ENCODE measurements around the gene SZT2. TPM values are rescaled to one million over a fixed set of nuclear protein-coding genes. Genes with fewer than 3 reads are reported as not detected.

The SZT2 gene
- polyA plus RNA-seq, 1 experiment: 9.4 TPM

- no peak for TF ChIP-seq CTCF (IDR thresholded peaks at IDR 0.05; ENCODE audit: low read depth, low read length)
- DNase-seq (ENCODE audit: low read depth, low spot score): no peak
- POLR2A ChIA-PET: interaction anchor here (0.6 kb wide), 1 partner anchor 134 kb away, joined by 3 read pairs; no protein-coding TSS in a partner anchor
- no peak overlapping the region for H3K27ac ChIP-seq (ENCODE audit: low read depth, low read length)
- no peaks in the 10 kb centered on the region for H3K27me3 ChIP-seq (ENCODE audit: control insufficient read depth, insufficient read depth, low read length)
- CTCF ChIA-PET: interaction anchor here (1.3 kb wide), 1 partner anchor 211 kb away, joined by 6 read pairs; no protein-coding TSS in a partner anchor
- no peak overlapping the region for H3K4me3 ChIP-seq (ENCODE audit: low read depth, low read length)
- H3K9me3 ChIP-seq (ENCODE audit: control insufficient read depth, insufficient read depth, low read length): no peaks in the 10 kb centered on the region
Measured at GRCh38 chr1:43438006-43438405, 48.3 kb downstream of the SZT2 start.

GRCh38 chr1:43438576-43438952 lies 48.9 kb downstream of the SZT2 start:
- no peak for DNase-seq (ENCODE audit: low read depth, low spot score)
- CTCF ChIA-PET: interaction anchor here (1.3 kb wide), 1 partner anchor 212 kb away, joined by 6 read pairs; no protein-coding TSS in a partner anchor
- Histone ChIP-seq H3K9me3 (ENCODE audit: control insufficient read depth, insufficient read depth, low read length) (no peaks in the 10 kb centered on the region; the same call in 1 of the 2 replicates), H3K4me3 (ENCODE audit: low read depth, low read length) (no peak overlapping the region), H3K27ac (ENCODE audit: low read depth, low read length) (no peak overlapping the region), H3K27me3 (ENCODE audit: control insufficient read depth, insufficient read depth, low read length) (no peaks in the 10 kb centered on the region)
- POLR2A ChIA-PET: interaction anchor here (0.6 kb wide), 1 partner anchor 134 kb away, joined by 3 read pairs; no protein-coding TSS in a partner anchor
- no peak for TF ChIP-seq CTCF (IDR thresholded peaks at IDR 0.05; ENCODE audit: low read depth, low read length)

DNA sequence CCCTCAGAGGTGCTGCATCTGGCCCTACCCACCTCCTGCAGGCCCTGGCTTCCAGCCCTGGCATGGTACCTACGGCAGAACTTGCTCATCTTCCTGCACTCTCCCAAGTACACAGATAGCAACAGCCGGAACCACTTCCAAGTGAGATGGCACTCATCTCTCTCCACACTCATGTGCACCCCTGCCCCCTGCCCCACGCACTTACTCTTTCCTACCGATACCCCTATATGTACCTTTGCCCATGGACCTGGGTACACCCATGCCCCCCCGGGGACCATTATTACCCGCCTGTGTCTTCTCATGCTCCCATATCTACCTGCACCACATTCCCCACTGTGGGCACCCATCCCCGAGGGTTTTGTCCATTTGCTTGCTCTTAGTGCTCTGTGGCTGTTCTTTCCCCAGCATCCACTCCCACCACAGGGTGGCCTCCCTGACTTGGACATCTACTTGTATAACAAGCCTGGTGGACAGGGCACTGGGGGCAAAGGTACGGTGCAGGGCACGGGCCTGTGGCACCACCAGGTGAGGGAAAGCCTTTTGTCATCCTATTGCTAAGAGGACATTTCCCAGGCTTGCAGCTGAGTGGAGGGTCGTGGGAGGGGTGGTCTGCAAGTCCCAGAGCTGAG lies 49.4 kb downstream of the SZT2 start:
- Histone ChIP-seq H3K9me3 (ENCODE audit: control insufficient read depth, insufficient read depth, low read length) (no peaks in the 10 kb centered on the region; the same call in 1 of the 2 replicates), H3K4me3 (ENCODE audit: low read depth, low read length) (no peak overlapping the region), H3K27ac (ENCODE audit: low read depth, low read length) (no peak overlapping the region), H3K27me3 (ENCODE audit: control insufficient read depth, insufficient read depth, low read length) (no peaks in the 10 kb centered on the region)
- ChIA-PET CTCF (interaction anchor here (1.3 kb wide), 1 partner anchor 212 kb away, joined by 6 read pairs; no protein-coding TSS in a partner anchor), POLR2A (interaction anchor here (1.4 kb wide), 1 partner anchor 15 kb away, joined by 5 read pairs; no protein-coding TSS in a partner anchor)
- TF ChIP-seq CTCF (IDR thresholded peaks at IDR 0.05; ENCODE audit: low read depth, low read length): no peak
- DNase-seq (ENCODE audit: low read depth, low spot score): no peak

DNA sequence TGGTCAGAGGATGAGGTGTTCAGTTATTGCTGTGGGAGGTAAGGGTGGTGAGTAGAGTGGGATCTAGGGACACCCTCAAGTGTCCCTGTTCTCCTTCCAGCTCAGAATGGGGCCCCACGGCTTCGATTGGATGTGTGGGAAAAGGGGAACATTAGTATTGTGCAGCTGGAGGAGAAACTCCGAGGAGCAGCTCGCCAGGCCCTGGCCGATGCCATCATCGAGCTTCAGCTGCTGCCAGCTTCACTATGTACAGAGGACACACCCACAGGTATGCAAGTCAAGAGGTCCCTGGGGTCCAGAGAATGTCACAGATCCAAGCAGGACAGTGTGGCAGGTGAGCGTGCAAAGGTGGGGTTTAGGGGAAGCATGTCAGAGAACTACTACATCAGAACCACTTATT lies 50.1 kb downstream of the SZT2 start:
- no peak for TF ChIP-seq CTCF (IDR thresholded peaks at IDR 0.05; ENCODE audit: low read depth, low read length)
- POLR2A ChIA-PET: interaction anchor here (1.4 kb wide), 1 partner anchor 15 kb away, joined by 5 read pairs; no protein-coding TSS in a partner anchor
- CTCF ChIA-PET: interaction anchor here (0.9 kb wide), 1 partner anchor 203 kb away, joined by 3 read pairs; no protein-coding TSS in a partner anchor
- no peaks in the 10 kb centered on the region for H3K27me3 ChIP-seq (ENCODE audit: control insufficient read depth, insufficient read depth, low read length)
- H3K9me3 ChIP-seq (ENCODE audit: control insufficient read depth, insufficient read depth, low read length): no peaks in the 10 kb centered on the region; the same call in 1 of the 2 replicates
- H3K4me3 ChIP-seq (ENCODE audit: low read depth, low read length): no peak overlapping the region
- no peak overlapping the region for H3K27ac ChIP-seq (ENCODE audit: low read depth, low read length)
- no peak for DNase-seq (ENCODE audit: low read depth, low spot score)

DNA sequence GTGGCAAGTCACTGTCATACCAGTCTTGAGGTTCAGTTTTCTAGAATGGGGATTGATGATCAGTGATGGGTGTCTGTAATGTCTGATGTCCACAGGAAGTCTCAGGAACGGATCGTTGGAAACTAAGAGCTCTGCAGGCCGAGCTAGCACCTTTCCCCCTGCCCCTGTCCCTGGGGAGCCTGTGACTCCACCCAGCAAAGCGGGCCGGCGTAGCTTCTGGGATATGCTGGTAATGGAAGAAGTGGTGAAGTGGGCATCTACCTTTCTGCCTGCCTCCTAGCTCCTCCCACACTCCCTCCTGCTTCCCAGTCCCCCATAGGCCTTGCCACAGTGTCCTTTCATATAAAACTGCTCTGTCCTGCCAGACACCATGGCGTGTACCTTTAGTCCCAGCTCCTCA lies 50.7 kb downstream of the SZT2 start:
- POLR2A ChIA-PET: interaction anchor here (0.6 to 1.4 kb wide), 2 partner anchors 14 to 73 kb away, joined by 5 to 9 read pairs; no protein-coding TSS in a partner anchor
- no peaks in the 10 kb centered on the region; the same call in 1 of the 2 replicates for H3K9me3 ChIP-seq (ENCODE audit: control insufficient read depth, insufficient read depth, low read length)
- TF ChIP-seq CTCF (IDR thresholded peaks at IDR 0.05; ENCODE audit: low read depth, low read length): no peak
- no peak overlapping the region for H3K4me3 ChIP-seq (ENCODE audit: low read depth, low read length)
- no peaks in the 10 kb centered on the region for H3K27me3 ChIP-seq (ENCODE audit: control insufficient read depth, insufficient read depth, low read length)
- no peak overlapping the region for H3K27ac ChIP-seq (ENCODE audit: low read depth, low read length)
- DNase-seq (ENCODE audit: low read depth, low spot score): no peak
- CTCF ChIA-PET: interaction anchor here (0.7 to 0.9 kb wide), 2 partner anchors 32 to 203 kb away, joined by 3 read pairs; no protein-coding TSS in a partner anchor

All from AG04450 (cell line).